ENCODE measurements around the gene CAMK2G.

DNA sequence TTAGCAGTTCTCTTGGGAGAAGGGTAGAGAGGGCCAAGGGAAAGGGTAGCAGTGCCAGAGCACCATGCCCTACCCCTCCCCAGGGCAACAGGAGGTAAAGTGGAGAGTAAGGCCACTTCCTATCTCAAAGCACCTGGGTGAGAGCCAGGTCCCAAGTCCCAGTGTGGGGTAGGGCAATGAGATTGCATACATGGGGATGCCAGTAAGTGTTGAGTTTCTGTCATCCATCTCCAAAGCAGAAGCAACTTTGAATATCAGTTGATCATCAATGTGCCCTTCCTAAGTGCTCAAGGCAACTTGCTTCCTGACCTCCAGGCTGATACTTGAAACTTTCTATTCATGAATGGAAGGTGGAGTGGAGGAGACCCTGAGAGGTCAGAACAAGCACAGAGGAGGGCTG lies 2.2 kb upstream of the CAMK2G start:
- TF ChIP-seq CTCF (conservative IDR thresholded peaks at IDR 0.05; ENCODE audit: low read length) (no peak), EZH2phosphoT487 (IDR thresholded peaks at IDR 0.05; ENCODE audit: borderline replicate concordance, low read depth, low read length) (no peak)
